ENCODE measurements around the gene LCA5L.
"Not testable (repeated sequence)": the region's sequence is repeated elsewhere in the genome, so short reads cannot be mapped to it uniquely, and the experiment has no call there.

The LCA5L gene

GRCh38 chr21:39373634-39374033 is 71.9 kb downstream of the LCA5L start:
- Histone ChIP-seq H3K36me3 (ENCODE audit: control insufficient read depth, insufficient read depth, low read length) (no peaks in the 10 kb centered on the region), H2AFZ (peak overlapping the region; percentile 53), H3K4me2 (ENCODE audit: low read length) (no peak overlapping the region), H3K9me3 (ENCODE audit: control insufficient read depth, low read length) (no peaks in the 10 kb centered on the region), H3K79me2 (no peaks in the 10 kb centered on the region), H3K4me3 (ENCODE audit: low read depth, low read length) (no peak overlapping the region), H3K4me1 (no peaks in the 10 kb centered on the region), H3K27me3 (ENCODE audit: control insufficient read depth, insufficient read depth, low read length) (no peaks in the 10 kb centered on the region), H3K27ac (no peak overlapping the region), H3K9ac (no peak overlapping the region)
- peak; percentile 48 for TF ChIP-seq CTCF (IDR thresholded peaks at IDR 0.05)

GRCh38 chr21:39369896-39370288 is 75.7 kb downstream of the LCA5L start:
- H3K79me2 ChIP-seq; H3K27ac ChIP-seq; H3K4me3 ChIP-seq (ENCODE audit: low read depth, low read length); H3K4me2 ChIP-seq (ENCODE audit: low read length); H3K27me3 ChIP-seq (ENCODE audit: control insufficient read depth, insufficient read depth, low read length); H3K9me3 ChIP-seq (ENCODE audit: control insufficient read depth, low read length); H2AFZ ChIP-seq; H3K9ac ChIP-seq; H3K36me3 ChIP-seq (ENCODE audit: control insufficient read depth, insufficient read depth, low read length); H3K4me1 ChIP-seq: not testable (repeated sequence)

- Histone ChIP-seq H3K4me2 (ENCODE audit: low read length) (no peak overlapping the region), H3K9ac (no peak overlapping the region), H3K4me1 (no peaks in the 10 kb centered on the region), H3K9me3 (ENCODE audit: control insufficient read depth, low read length) (no peaks in the 10 kb centered on the region), H3K79me2 (no peaks in the 10 kb centered on the region), H2AFZ (no peak overlapping the region), H3K27me3 (ENCODE audit: control insufficient read depth, insufficient read depth, low read length) (no peaks in the 10 kb centered on the region), H3K36me3 (ENCODE audit: control insufficient read depth, insufficient read depth, low read length) (no peaks in the 10 kb centered on the region), H3K27ac (no peak overlapping the region), H3K4me3 (ENCODE audit: low read depth, low read length) (no peak overlapping the region)
- no peak for TF ChIP-seq CTCF (IDR thresholded peaks at IDR 0.05)
Observed at GRCh38 chr21:39367783-39368182, 77.8 kb downstream of the LCA5L start.

DNA sequence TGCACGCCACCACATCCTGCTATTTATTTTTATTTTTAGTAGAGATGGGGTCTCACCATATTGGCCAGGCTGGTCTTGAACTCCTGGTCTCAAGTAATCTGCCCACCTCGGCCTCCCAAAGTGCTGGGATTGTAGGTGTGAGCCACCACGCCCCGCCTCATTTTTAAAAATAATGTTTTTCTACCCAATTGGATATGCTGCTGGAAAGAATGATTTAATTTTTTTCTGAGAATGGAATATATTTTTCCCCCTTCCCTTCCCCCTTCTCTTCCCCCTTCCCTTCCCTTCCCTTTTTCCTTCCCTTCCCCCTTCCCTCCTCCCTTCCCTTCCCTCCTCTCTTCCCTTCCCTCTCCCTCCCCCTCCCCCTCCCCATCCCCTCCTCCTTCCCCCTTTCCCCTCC is 79.0 kb downstream of the LCA5L start:
- Histone ChIP-seq H3K4me3 (ENCODE audit: low read depth, low read length) (no peak overlapping the region), H3K9ac (no peak overlapping the region), H3K36me3 (ENCODE audit: control insufficient read depth, insufficient read depth, low read length) (no peaks in the 10 kb centered on the region), H3K27me3 (ENCODE audit: control insufficient read depth, insufficient read depth, low read length) (no peaks in the 10 kb centered on the region), H2AFZ (no peak overlapping the region), H3K4me1 (no peaks in the 10 kb centered on the region), H3K9me3 (ENCODE audit: control insufficient read depth, low read length) (no peaks in the 10 kb centered on the region), H3K79me2 (no peaks in the 10 kb centered on the region), H3K4me2 (ENCODE audit: low read length) (no peak overlapping the region), H3K27ac (no peak overlapping the region)
- TF ChIP-seq CTCF (IDR thresholded peaks at IDR 0.05): no peak

DNA sequence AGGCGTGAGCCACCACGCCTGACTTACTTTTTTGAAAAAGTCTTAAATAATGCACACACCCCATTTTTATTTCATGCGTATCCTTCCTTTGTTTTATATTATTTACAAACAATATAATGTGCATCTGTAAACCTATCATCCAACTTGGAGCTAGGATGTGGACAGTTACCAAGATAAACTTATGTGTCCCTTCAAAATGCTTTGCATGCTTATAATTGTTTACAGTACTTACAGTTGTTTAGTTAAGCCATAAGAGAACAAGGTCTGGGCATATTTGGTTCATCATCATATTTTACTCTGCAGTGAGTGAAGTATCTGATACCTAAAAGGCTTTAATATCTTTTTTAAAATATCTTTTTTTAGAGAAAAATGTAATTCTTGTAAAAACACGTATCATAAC is 80.6 kb downstream of the LCA5L start:
- Histone ChIP-seq H3K27me3 (ENCODE audit: control insufficient read depth, insufficient read depth, low read length) (no peaks in the 10 kb centered on the region), H3K27ac (no peak overlapping the region), H3K79me2 (no peaks in the 10 kb centered on the region), H3K4me3 (ENCODE audit: low read depth, low read length) (no peak overlapping the region), H3K4me1 (no peaks in the 10 kb centered on the region), H2AFZ (no peak overlapping the region), H3K9me3 (ENCODE audit: control insufficient read depth, low read length) (no peaks in the 10 kb centered on the region), H3K4me2 (ENCODE audit: low read length) (no peak overlapping the region), H3K9ac (no peak overlapping the region), H3K36me3 (ENCODE audit: control insufficient read depth, insufficient read depth, low read length) (no peaks in the 10 kb centered on the region)
- no peak for TF ChIP-seq CTCF (IDR thresholded peaks at IDR 0.05)
